Suprapubic skin (tissue), 4 donors: Measurements from ENCODE around the gene UBE2E3. TPM values are rescaled to one million over a fixed set of nuclear protein-coding genes. Genes with fewer than 3 reads are reported as not detected.

ENCODE experiments used
- DNase-seq, 2 donors: peaks; one replicate each; pipeline ENCODE4 v3.0.0-alpha.2; 2019; ENCODE audit warnings: low spot score in 2 of 2
- H3K27ac ChIP-seq: fragments of 200-600 bp; sonication (generic); one replicate; pipeline ENCODE4 v1.5.1; 2019
- H3K27me3 ChIP-seq: fragments of 200-600 bp; sonication (generic); one replicate; pipeline ENCODE4 v1.5.1; 2019
- H3K36me3 ChIP-seq: fragments of 200-600 bp; sonication (generic); one replicate; pipeline ENCODE4 v1.5.1; 2019
- H3K4me1 ChIP-seq: fragments of 200-600 bp; sonication (generic); one replicate; pipeline ENCODE4 v1.5.1; 2019
- H3K4me3 ChIP-seq: fragments of 200-600 bp; sonication (generic); one replicate; pipeline ENCODE4 v1.5.1; 2019; ENCODE audit warnings: mild to moderate bottlenecking
- H3K9me3 ChIP-seq: fragments of 200-600 bp; sonication (generic); one replicate; pipeline ENCODE4 v1.5.1; 2019
- EP300 ChIP-seq: sonication (generic); formaldehyde crosslinking; IDR thresholded peaks from one replicate; pipeline ENCODE4 v1.6.1; 2017; ENCODE audit warnings: antibody characterized with exemption
- POLR2A ChIP-seq, 2 donors: fragments of 450-650 bp; IDR thresholded peaks; one replicate each; pipeline ENCODE4 v1.6.1; 2017; ENCODE audit warnings: antibody characterized with exemption in 2 of 2, mild to moderate bottlenecking in 2 of 2, moderate library complexity in 2 of 2
- POLR2AphosphoS5 ChIP-seq, 3 donors: sonication (generic); formaldehyde crosslinking; IDR thresholded peaks; one replicate each; pipeline ENCODE4 v1.6.1; 2017; ENCODE audit warnings: antibody characterized with exemption in 3 of 3
- WGBS: methylation state at CpG from one replicate; pipeline ENCODE4 v1.1.5; 2018; 5-methylcytosine and 5-hydroxymethylcytosine counted together
- total RNA-seq, 4 donors: library from RNA; depleted of rRNA; stranded (reverse); fragments of >200 nt; gene quantifications; one replicate each; pipeline ENCODE4 v1.1.0, GENCODE V29; 2016
- TF ChIP-seq, protein P1 (sequence below), 2 donors: fragments of 200-600 bp in 1 of 2; fragments of 450-650 bp in 1 of 2; sonication (generic) in 1 of 2; IDR thresholded peaks; one replicate each; pipeline ENCODE4 v1.5.1; 2016 to 2019; ENCODE audit warnings: antibody characterized with exemption in 2 of 2, mild to moderate bottlenecking in 1 of 2, moderate library complexity in 1 of 2

The UBE2E3 gene
- total RNA-seq, 4 donors from 2014 or later: 50.6 to 79.5 (median 66.1) TPM

GRCh38 chr2:180983468-180984242 lies 3.2 kb downstream of the UBE2E3 start:
- Histone ChIP-seq H3K27me3 (no peaks in the 10 kb centered on the region), H3K9me3 (no peaks in the 10 kb centered on the region), H3K4me3 (no peak overlapping the region), H3K36me3 (no peaks in the 10 kb centered on the region), H3K27ac (no peak overlapping the region), H3K4me1 (peaks cover 43% of the 10 kb centered on the region)
- no peak for DNase-seq
- TF ChIP-seq POLR2AphosphoS5 (IDR thresholded peaks at IDR 0.05) (no peak), POLR2A (IDR thresholded peaks at IDR 0.05) (no peak), EP300 (no peak)
- TF ChIP-seq, protein P1, sequence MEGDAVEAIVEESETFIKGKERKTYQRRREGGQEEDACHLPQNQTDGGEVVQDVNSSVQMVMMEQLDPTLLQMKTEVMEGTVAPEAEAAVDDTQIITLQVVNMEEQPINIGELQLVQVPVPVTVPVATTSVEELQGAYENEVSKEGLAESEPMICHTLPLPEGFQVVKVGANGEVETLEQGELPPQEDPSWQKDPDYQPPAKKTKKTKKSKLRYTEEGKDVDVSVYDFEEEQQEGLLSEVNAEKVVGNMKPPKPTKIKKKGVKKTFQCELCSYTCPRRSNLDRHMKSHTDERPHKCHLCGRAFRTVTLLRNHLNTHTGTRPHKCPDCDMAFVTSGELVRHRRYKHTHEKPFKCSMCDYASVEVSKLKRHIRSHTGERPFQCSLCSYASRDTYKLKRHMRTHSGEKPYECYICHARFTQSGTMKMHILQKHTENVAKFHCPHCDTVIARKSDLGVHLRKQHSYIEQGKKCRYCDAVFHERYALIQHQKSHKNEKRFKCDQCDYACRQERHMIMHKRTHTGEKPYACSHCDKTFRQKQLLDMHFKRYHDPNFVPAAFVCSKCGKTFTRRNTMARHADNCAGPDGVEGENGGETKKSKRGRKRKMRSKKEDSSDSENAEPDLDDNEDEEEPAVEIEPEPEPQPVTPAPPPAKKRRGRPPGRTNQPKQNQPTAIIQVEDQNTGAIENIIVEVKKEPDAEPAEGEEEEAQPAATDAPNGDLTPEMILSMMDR (IDR thresholded peaks at IDR 0.05): no peak

- H3K36me3 ChIP-seq: no peaks in the 10 kb centered on the region
- WGBS: 51% methylated on average over 2 of the region's 2 CpGs
- DNase-seq: no peak
- no peak overlapping the region for H3K27ac ChIP-seq
- H3K4me3 ChIP-seq: no peak overlapping the region
- TF ChIP-seq EP300 (no peak), POLR2A (IDR thresholded peaks at IDR 0.05) (no peak), POLR2AphosphoS5 (IDR thresholded peaks at IDR 0.05) (no peak)
- TF ChIP-seq, protein P1 (IDR thresholded peaks at IDR 0.05): no peak
- H3K4me1 ChIP-seq: peaks cover 35% of the 10 kb centered on the region
- no peaks in the 10 kb centered on the region for H3K9me3 ChIP-seq
- no peaks in the 10 kb centered on the region for H3K27me3 ChIP-seq
Measured at GRCh38 chr2:180985771-180986395, 5.5 kb downstream of the UBE2E3 start.

DNA sequence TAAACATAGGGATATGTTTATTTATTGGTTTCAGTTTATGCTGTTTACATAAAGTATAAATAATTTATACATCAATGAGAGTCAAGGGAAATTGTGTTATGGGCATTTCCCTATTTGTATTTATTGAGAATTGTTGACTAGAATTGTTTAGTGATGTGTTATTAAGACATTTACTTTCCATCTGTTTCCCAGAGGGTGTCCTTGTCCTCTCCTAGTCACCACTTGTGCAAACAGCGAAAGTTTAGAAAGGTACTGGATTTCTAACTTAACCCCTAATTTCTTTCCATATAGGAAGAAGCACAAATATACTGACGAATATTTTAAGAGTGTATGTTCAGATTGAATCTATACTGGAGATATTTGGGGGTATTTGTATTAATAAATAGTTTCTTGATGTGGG lies 6.7 kb downstream of the UBE2E3 start:
- Histone ChIP-seq H3K4me3 (no peak overlapping the region), H3K9me3 (no peaks in the 10 kb centered on the region), H3K4me1 (peaks cover 27% of the 10 kb centered on the region), H3K36me3 (no peaks in the 10 kb centered on the region), H3K27ac (no peak overlapping the region), H3K27me3 (no peaks in the 10 kb centered on the region)
- WGBS: 90% methylated on average over 2 of the region's 2 CpGs
- DNase-seq: no peak
- TF ChIP-seq POLR2AphosphoS5 (IDR thresholded peaks at IDR 0.05) (no peak), POLR2A (IDR thresholded peaks at IDR 0.05) (no peak), EP300 (no peak)
- TF ChIP-seq, protein P1 (IDR thresholded peaks at IDR 0.05): no peak

DNA sequence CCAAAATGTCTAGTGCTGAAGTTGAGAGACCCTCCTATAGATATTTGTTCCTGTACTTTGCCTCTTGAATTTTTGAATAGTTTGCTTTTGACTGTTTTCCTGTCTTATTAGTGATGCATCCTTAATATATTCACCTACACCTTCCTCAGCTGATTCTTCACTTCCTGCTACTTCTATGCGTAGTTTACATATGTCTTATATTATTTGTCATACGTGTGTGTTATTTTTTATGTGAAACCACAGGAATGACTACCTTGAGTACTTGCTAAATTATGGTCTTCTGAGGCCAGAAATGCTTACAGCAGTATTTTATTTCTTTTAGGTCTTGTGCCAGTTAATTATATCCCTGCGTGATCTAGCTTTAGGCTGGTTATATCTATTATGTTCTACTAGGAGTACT lies 9.9 kb downstream of the UBE2E3 start:
- Histone ChIP-seq H3K36me3 (no peaks in the 10 kb centered on the region), H3K4me1 (no peaks in the 10 kb centered on the region), H3K9me3 (no peaks in the 10 kb centered on the region), H3K4me3 (no peak overlapping the region), H3K27me3 (no peaks in the 10 kb centered on the region), H3K27ac (no peak overlapping the region)
- no peak for TF ChIP-seq POLR2AphosphoS5 (IDR thresholded peaks at IDR 0.05)
- 70% methylated on average over 3 of the region's 3 CpGs for WGBS
- no peak for DNase-seq

DNA sequence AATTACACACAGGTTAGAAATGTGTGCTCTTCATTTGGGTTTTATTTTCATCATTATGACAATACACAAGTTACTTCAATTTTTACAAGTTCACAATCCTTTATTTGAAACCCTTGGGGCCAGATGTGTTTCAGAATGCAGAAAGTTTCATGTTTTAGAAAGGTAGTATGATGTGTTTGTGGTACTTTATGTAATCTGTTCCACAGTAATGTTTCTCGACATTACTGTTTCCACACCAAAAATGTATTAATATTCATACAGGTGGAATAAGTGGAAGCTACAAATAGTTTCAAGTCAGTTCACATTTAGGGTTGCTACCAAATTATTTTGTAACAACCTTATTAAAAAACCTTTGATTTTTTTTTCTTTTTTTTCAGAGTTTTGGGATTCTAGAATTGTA lies 10.4 kb downstream of the UBE2E3 start:
- no peaks in the 10 kb centered on the region for H3K36me3 ChIP-seq
- H3K27ac ChIP-seq: no peak overlapping the region
- H3K4me3 ChIP-seq: no peak overlapping the region
- WGBS: 92% methylated on average over 1 of the region's 1 CpG
- TF ChIP-seq EP300 (no peak), POLR2AphosphoS5 (IDR thresholded peaks at IDR 0.05) (no peak), POLR2A (IDR thresholded peaks at IDR 0.05) (no peak)
- TF ChIP-seq, protein P1 (IDR thresholded peaks at IDR 0.05): no peak
- no peaks in the 10 kb centered on the region for H3K4me1 ChIP-seq
- no peak for DNase-seq
- no peaks in the 10 kb centered on the region for H3K27me3 ChIP-seq
- H3K9me3 ChIP-seq: no peaks in the 10 kb centered on the region
